ENCODE results near the gene VAV2.

GRCh38 chr9:133824802-133825186, 167.3 kb downstream of the VAV2 start:
- no peak for TF ChIP-seq CTCF (IDR thresholded peaks at IDR 0.05)
- no peak for TF ChIP-seq POLR2A (IDR thresholded peaks at IDR 0.05; ENCODE audit: low read depth)

All from esophagus muscularis mucosa (tissue), 3 donors.